AG20443 (cell line): Measurements from ENCODE around the gene MVB12B.

Source experiments
- DNase-seq: peaks from one replicate; pipeline ENCODE4 v3.0.0; 2012; ENCODE audit warnings: low spot score, mixed read lengths

MVB12B gene

GRCh38 chr9:126453156-126453963, 126.7 kb downstream of the MVB12B start:
- DNase-seq = no peak

DNA sequence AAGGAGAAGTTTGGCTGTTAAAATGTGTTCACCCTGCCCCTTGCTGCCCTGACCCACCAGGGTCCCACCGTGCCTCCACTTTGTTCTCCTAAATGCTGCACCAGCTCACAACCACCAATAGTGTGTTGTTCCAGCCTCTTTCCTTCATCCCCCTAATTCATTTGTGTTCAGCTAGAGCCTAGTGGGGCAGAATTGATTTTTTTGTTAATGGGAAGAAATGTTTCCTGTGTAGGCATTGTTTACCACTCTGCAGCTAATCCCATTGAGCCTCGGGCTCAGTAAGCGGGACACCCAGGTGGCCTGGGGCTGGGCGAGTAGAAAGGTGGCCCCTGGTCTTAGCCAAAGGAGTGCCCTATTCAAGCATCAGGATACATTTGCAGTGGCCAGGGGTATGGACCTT, 127.6 kb downstream of the MVB12B start:
- no peak for DNase-seq

DNA sequence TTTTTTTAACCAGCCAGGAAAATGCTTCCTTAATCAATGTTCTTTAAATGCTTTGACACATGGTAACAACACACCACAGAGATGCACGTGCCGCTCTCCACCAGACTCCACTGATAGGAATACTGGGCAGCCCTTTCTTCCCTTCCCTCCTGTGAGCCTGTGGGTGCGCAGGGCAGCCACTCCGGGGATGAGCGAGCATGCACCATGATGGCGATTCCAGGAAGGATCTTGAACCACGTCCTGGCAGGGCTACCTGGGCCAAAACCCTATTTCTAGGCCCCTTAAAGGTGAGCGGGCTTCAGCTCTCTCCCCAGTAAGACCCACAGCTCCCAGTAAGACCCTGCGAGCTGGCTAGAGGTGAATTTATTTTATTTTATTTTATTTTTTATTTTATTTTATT, 128.2 kb downstream of the MVB12B start:
- no peak for DNase-seq

DNA sequence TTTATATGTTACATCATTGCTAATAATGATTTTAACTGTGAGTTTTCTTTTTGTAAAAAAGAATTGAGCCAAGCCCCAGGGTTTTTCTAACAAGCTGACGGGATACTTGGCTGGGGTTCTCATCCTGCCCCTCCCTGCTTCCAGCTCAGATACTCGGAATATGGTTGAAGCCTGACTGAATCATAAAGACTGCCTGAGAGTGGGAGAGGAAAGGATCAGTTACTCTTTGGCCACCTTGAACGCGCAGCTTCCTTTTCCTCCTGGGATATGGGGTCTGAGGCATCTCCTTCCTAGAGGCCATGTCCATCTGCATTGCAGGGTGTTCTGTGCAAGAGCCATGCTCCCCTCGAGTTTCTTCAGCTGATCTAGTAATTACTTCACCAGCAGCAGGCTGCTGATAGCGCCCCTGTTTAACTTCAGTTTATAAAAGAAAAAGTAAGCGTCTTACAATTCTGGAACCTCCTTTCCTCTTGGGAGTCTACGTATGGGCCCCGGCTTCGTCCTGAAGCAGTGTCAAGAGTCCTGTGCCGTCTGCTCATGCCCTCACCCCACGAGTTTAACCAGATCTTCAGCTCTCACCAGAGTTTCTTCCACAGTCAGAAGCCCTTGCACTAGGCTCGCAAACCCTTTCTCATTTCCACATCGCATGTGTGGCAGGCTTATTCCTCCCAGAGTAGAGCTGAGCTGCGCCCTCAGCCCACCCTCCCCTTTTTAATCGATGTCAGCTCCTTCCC, 130.0 kb downstream of the MVB12B start:
- peak; percentile 56 for DNase-seq

DNA sequence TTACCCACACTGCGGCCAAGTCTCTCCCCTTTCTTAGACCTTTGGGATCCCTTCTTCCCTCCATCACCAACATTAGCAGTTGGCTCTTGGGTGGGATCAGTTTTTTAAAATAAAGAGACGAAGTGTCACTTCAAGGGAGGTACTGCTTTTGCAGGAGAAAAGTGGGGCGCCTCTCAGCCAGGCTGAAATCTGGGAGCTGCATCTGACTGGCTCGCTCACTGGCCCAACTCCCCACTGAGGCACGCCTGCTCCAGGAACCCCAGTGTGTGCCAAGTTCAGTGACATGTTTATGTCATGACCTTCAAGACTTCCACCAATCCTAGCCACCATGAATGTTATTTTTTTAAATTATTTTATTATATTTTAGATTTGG, 130.5 kb downstream of the MVB12B start:
- DNase-seq = no peak

DNA sequence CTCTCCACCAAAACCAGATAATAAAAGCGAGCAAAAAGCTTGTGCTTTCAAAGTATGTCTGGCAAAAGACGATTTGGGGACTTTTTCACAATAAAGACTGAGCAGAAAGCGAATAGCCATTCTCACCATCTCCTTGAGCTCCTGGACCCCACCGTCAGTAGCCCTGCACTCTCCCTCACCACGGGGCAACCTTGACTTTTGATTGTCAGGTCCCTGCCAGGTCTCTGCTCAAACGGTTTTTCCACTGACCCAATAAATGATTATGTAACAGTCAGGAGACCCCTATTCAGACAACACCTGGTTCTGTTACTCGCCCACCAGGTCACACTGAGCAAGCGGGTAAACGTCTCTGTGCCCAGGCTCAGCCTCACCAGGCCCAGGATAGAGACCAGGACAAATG, 131.3 kb downstream of the MVB12B start:
- DNase-seq = no peak

DNA sequence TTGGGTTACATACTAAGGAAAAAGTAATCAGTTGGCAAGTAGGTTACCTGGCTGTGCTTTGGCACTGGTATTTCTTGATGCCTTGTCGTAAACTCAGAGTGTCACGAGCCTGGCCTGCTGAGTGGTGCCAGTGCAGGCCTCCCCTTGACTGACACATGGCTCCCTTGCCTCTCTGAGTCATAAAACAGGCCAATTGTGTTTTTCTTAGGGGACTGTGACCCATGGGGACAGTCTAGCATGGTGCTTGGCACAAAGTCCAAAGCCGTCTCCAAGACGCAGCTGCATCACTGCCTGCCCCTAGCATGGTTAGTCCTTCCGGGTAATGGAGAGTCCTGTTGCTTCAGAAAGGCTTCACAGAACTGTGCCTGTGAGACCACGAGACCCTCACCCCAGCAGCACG, 132.5 kb downstream of the MVB12B start:
- no peak for DNase-seq

DNA sequence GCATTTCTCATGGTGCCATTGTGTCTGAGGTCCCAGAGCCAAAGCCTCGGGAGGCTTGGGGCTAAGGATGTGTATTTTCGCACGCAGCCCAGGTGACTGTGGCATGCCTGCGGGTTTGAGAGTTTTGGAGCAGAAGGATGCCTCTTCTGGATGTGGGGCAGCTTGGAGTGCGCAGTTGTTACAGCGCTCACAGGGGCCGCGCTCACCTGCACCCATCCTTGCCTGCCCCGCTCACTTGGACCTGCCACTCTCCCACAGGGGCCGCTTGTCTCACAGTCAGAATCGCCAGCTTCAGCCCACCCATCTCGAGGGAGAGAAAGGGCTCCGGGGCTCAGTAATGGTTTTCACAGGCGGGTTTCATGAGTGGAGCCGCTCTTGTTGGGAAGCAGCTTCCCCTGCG, 132.9 kb downstream of the MVB12B start:
- DNase-seq = no peak

- DNase-seq = no peak
Measured at GRCh38 chr9:126459965-126460843, 133.6 kb downstream of the MVB12B start.

- DNase-seq = no peak
Measured at GRCh38 chr9:126461029-126461428, 134.4 kb downstream of the MVB12B start.

DNA sequence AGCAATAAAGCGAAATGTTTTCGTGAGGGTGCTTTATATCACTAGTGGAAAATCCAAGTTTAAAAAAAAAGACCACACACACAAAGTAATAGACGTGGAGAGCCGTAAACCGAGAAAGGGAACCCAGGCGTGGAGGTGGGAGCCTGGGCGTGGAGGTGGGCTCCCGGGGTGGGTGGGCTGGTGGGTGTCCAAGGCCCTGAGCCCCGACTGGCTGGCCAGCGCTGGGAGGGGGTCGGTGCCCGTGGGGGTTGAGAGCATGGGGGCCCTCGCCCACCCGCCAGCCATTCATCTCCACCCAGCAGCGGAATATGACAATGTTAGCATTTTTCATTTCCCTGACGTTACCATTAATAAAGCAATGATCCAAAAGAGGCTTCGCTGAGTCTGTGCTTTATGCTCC, 135.0 kb downstream of the MVB12B start:
- no peak for DNase-seq

GRCh38 chr9:126462617-126463016, 136.0 kb downstream of the MVB12B start:
- DNase-seq = no peak

DNA sequence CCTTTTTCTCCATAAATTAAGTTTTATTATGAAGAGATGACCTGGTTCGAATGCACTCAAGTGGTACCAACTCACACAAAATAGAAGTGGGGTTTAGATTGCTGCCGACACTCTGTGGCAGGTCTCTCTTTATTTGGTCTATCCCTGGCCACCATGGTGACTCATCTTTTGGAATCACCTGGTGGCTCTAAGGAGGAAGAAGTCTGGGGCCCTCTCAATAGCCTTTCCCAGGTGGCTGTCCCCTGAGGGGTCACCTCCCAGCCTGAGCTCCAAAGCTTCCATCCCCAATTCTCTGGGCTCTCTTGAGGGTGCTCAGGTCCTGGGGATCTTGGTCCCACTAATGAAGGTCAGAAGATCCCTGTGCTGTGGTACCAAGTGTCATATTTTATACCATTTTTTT, 136.8 kb downstream of the MVB12B start:
- no peak for DNase-seq

DNA sequence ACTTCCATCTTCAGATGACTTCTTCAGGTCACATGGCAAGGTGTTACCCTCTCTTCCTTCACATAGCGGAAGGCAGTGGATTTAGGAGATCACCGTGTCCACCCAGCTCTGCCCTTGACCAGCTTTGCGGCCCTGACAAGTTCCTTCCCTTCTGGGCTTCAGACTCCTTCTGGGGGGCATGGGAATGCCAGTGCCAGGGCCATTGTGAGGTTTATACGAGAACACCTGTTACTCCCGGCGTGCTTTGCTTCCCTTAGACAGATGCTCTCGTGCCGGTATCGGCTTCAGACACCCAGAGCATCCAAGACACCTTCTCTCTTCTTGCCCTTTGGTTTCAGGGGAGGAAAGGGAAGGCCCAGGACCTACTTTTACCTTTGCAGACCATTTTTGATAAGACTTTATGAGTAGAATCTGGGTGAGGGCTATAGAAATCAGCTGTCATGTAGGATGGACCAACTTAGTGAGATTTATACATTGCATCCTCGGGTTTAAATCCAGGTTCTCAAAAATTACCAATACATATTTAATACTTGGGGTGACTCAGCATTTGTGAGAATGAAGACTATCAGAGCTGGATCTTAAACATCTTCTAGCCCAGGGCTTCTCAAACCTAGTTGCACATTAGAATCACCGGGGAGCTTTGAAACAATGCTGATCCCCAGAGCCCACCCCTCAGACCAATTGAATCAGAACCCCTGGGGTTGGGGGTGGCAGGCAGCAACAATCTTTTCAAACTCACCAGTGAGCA, 138.2 kb downstream of the MVB12B start:
- DNase-seq = no peak

GRCh38 chr9:126465977-126466376, 139.3 kb downstream of the MVB12B start:
- DNase-seq = no peak

DNA sequence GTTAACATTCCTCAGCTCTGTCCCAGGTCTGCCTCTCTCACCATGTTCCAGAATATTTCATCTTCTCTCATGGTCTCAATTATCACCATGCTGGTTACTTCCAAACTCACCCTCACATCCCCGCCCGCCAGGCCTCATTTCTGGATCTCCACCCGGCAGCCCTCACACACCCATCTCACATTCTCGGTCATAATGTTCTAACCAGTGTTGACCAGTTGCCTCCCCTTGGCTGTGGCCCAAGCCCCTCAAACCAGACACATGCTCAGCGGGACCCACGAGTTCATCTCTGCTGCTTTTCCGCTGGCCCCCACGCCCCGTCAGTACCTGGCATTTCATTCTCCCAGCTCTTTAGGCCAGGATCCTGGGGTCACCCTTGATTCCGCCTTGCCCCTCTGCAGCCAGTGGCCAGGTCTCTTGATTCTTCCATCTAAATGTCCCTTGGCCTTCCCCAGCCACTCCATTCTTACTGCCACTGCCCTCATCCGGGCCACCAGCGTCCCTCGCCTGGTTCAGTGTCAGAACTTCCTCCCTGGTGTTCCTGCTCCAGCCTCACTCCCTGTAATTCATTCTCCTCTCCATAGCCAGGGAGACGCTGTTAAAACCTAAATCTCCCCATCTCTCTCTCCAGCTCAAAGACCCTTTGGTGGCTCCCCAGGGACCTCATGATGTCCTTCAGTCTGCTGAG, 141.7 kb downstream of the MVB12B start:
- no peak for DNase-seq

- DNase-seq = no peak
Measured at GRCh38 chr9:126470241-126470993, 143.8 kb downstream of the MVB12B start.

DNA sequence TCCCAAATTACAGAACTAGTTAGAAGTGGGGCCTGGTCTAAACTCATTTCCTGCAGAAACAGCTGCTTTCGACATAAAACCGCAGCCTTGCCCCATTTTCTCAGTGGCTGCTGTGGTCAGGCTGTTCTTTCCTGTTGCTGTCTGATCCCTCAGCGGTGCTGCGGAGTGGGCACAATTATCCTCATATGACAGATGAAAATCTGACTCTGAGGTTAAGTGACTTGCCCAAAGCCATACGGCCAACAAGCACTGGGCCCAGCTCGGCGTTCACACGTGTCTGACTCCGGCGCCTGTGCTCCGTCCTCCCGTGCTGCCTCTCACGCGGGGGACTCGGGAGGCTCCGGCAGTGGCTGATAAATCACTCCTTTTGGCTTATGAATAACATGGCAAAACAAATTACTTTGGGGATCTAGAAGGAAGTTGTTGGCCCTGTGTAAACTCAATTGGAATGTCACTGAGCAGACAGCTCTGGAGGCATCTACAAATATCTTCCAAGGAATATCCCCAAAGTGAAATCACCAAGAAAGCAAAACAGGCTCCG, 144.5 kb downstream of the MVB12B start:
- DNase-seq = peak; percentile 34

- no peak for DNase-seq
Measured at GRCh38 chr9:126472198-126472947, 145.7 kb downstream of the MVB12B start.

DNA sequence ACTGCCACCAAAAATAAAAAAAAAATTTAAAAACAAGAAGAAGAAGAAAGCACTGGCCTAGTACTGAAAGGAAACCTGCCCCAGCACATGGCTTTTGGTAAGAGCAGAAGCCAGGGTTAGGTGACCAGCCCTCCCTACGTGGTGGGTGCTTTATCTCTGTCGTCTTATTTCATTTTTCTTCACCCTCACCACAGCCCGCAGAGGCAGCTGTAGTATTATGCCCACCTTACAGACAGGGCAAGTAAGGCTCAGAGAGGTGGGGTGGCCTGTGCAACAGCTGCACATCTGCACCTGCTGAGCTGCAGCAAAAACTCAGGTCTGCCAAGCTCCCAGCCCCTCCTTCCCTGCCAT, 146.3 kb downstream of the MVB12B start:
- DNase-seq = no peak
